ENCODE data around the gene SND1. TPM values are rescaled to one million over a fixed set of nuclear protein-coding genes. Genes with fewer than 3 reads are reported as not detected.

The SND1 gene
- total and polyA plus RNA-seq, 12 donors, result 58.9 to 266 (median 132) TPM

- 89 to 100% (median 100%) methylated on average over 1 of the region's 1 CpG for WGBS, 4 donors
- H3K9me3 ChIP-seq (replicated peaks in 1 of 3), result no peaks in the 10 kb centered on the region
- no peak overlapping the region for H3K4me3 ChIP-seq
- no peak for DNase-seq
- no peaks in the 10 kb centered on the region for H3K27me3 ChIP-seq
- no peak overlapping the region for H3K27ac ChIP-seq
- intact Hi-C loops (cut with DNase I), result no loop called here
- no peaks in the 10 kb centered on the region for H3K36me3 ChIP-seq (replicated peaks in 1 of 2)
- H3K4me1 ChIP-seq (replicated peaks in 1 of 2), result peaks cover 8 to 18% of the 10 kb centered on the region in 2 donors
- TF ChIP-seq, protein P1, sequence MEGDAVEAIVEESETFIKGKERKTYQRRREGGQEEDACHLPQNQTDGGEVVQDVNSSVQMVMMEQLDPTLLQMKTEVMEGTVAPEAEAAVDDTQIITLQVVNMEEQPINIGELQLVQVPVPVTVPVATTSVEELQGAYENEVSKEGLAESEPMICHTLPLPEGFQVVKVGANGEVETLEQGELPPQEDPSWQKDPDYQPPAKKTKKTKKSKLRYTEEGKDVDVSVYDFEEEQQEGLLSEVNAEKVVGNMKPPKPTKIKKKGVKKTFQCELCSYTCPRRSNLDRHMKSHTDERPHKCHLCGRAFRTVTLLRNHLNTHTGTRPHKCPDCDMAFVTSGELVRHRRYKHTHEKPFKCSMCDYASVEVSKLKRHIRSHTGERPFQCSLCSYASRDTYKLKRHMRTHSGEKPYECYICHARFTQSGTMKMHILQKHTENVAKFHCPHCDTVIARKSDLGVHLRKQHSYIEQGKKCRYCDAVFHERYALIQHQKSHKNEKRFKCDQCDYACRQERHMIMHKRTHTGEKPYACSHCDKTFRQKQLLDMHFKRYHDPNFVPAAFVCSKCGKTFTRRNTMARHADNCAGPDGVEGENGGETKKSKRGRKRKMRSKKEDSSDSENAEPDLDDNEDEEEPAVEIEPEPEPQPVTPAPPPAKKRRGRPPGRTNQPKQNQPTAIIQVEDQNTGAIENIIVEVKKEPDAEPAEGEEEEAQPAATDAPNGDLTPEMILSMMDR (IDR thresholded peaks at IDR 0.05), result no peak
- TF ChIP-seq POLR2A (IDR thresholded peaks at IDR 0.05), result no peak
These were observed 270.7 kb downstream of the SND1 start for GRCh38 chr7:127922656-127923055.

DNA sequence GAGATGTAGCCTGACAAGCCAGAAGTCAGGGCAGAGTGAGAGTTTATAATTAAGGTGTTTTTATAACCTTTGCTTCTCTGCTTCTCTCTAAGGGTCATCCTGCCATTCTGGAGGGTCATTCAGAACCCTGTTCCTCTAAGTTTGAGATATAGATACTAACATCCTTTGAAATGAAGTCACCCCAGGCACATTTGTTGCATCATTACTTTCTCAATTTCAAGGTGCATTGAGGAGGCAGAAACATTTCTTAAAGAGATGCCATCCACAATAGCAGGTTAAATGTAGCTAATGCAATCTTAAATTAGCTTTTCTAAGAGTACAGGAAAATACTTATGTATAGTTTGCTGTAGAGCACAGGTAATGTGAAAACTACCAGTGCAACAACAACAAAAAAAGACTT is 272.9 kb downstream of the SND1 start:
- Histone ChIP-seq H3K36me3 (replicated peaks in 1 of 2) (peaks cover 0 to 5% of the 10 kb centered on the region in 2 donors), H3K9me3 (replicated peaks in 1 of 3) (no peaks in the 10 kb centered on the region), H3K27ac (no peak overlapping the region), H3K27me3 (no peaks in the 10 kb centered on the region), H3K4me3 (no peak overlapping the region), H3K4me1 (replicated peaks in 1 of 2) (peaks cover 14 to 26% of the 10 kb centered on the region in 2 donors)
- DNase-seq, result no peak
- TF ChIP-seq POLR2A (IDR thresholded peaks at IDR 0.05), result no peak
- TF ChIP-seq, protein P1 (IDR thresholded peaks at IDR 0.05), result no peak
- intact Hi-C loops (cut with DNase I), result no loop called here

DNA sequence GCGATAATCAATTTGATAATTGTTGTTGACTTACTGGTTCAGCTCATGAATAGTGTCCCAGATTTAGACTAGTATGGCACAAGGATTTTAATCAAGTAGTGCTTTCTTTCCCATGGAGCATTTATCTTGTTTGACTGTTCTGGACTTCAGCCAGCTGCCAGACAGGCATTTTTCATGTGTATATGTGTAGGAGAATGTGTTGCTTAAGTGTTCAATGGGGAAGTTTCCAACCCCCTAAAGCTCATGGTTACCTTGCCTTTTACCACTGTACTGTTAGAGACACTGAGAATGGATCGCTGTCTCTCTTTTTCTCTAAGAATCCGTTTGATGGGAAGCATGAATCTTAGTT is 275.3 kb downstream of the SND1 start:
- no peak overlapping the region for H3K4me3 ChIP-seq
- H3K4me1 ChIP-seq (replicated peaks in 1 of 2), result peaks cover 14 to 16% of the 10 kb centered on the region in 2 donors
- peak; percentile 22 to 66 (median 32) for DNase-seq
- no peak overlapping the region for H3K27ac ChIP-seq
- no peaks in the 10 kb centered on the region for H3K27me3 ChIP-seq
- 76 to 89% (median 77%) methylated on average over 3 of the region's 3 CpGs for WGBS, 4 donors
- no peaks in the 10 kb centered on the region for H3K9me3 ChIP-seq (replicated peaks in 1 of 3)
- peaks cover 0 to 17% of the 10 kb centered on the region in 2 donors for H3K36me3 ChIP-seq (replicated peaks in 1 of 2)
- TF ChIP-seq, protein P1 (IDR thresholded peaks at IDR 0.05), result no peak
- no peak for TF ChIP-seq POLR2A (IDR thresholded peaks at IDR 0.05)
- intact Hi-C loops (cut with DNase I), result no loop called here

- DNase-seq, result no peak
- Histone ChIP-seq H3K27ac (no peak overlapping the region), H3K9me3 (replicated peaks in 1 of 3) (no peaks in the 10 kb centered on the region), H3K4me1 (replicated peaks in 1 of 2) (peaks cover 14 to 16% of the 10 kb centered on the region in 2 donors), H3K36me3 (replicated peaks in 1 of 2) (peaks cover 0 to 17% of the 10 kb centered on the region in 2 donors), H3K4me3 (no peak overlapping the region), H3K27me3 (no peaks in the 10 kb centered on the region)
- TF ChIP-seq, protein P1 (IDR thresholded peaks at IDR 0.05), result no peak
- no peak for TF ChIP-seq POLR2A (IDR thresholded peaks at IDR 0.05)
- WGBS, 4 donors, result 68 to 77% (median 70%) methylated on average over 3 of the region's 3 CpGs
- intact Hi-C loops (cut with DNase I), result no loop called here
These were observed 276.2 kb downstream of the SND1 start for GRCh38 chr7:127928222-127928621.
